ENCODE results near the gene GTF3C5. TPM values are rescaled to one million over a fixed set of nuclear protein-coding genes. Genes with fewer than 3 reads are reported as not detected.

Gene GTF3C5
- polyA plus RNA-seq, 1 experiment, result 47.7 TPM

- no peak for TF ChIP-seq CTCF (IDR thresholded peaks at IDR 0.05; ENCODE audit: insufficient read depth, low read depth, low read length)
- Histone ChIP-seq H3K36me3 (ENCODE audit: control insufficient read depth, insufficient read depth, low read length) (peaks cover 46% of the 10 kb centered on the region), H3K27me3 (ENCODE audit: control insufficient read depth, insufficient read depth, low read length) (no peaks in the 10 kb centered on the region), H3K4me3 (ENCODE audit: low read depth, low read length) (no peak overlapping the region)
- DNase-seq (ENCODE audit: low read depth), result no peak
- ChIA-PET CTCF (interaction anchor here (1.3 to 25.9 kb wide), 2 partner anchors 9 to 43 kb away, joined by 6 to 505 read pairs; no protein-coding TSS in a partner anchor), POLR2A (no interaction called here)
Measured at GRCh38 chr9:133105461-133105770, 74.6 kb downstream of the GTF3C5 start.

GRCh38 chr9:133106511-133107244 is 75.9 kb downstream of the GTF3C5 start:
- Histone ChIP-seq H3K36me3 (ENCODE audit: control insufficient read depth, insufficient read depth, low read length) (peaks cover 39% of the 10 kb centered on the region), H3K4me3 (ENCODE audit: low read depth, low read length) (no peak overlapping the region), H3K27me3 (ENCODE audit: control insufficient read depth, insufficient read depth, low read length) (no peaks in the 10 kb centered on the region)
- ChIA-PET CTCF (interaction anchor here (1.1 to 25.9 kb wide), 2 partner anchors 41 to 51 kb away, joined by 3 to 505 read pairs; no protein-coding TSS in a partner anchor), POLR2A (no interaction called here)
- no peak for TF ChIP-seq CTCF (IDR thresholded peaks at IDR 0.05; ENCODE audit: insufficient read depth, low read depth, low read length)
- DNase-seq (ENCODE audit: low read depth), result no peak

GRCh38 chr9:133107245-133107722 is 76.5 kb downstream of the GTF3C5 start:
- peaks cover 33% of the 10 kb centered on the region for H3K36me3 ChIP-seq (ENCODE audit: control insufficient read depth, insufficient read depth, low read length)
- H3K4me3 ChIP-seq (ENCODE audit: low read depth, low read length), result no peak overlapping the region
- ChIA-PET CTCF (interaction anchor here (1.0 to 25.9 kb wide), 4 partner anchors 12 to 67 kb away, joined by 3 to 505 read pairs (median 4); no protein-coding TSS in a partner anchor), POLR2A (no interaction called here)
- no peaks in the 10 kb centered on the region for H3K27me3 ChIP-seq (ENCODE audit: control insufficient read depth, insufficient read depth, low read length)
- no peak for DNase-seq (ENCODE audit: low read depth)
- TF ChIP-seq CTCF (IDR thresholded peaks at IDR 0.05; ENCODE audit: insufficient read depth, low read depth, low read length), result no peak

Small RNA genes lying within 50 kb of the gene (small RNA-seq; reads per million reads assigned to genes)
- gene MIR6877 (ENCODE audit: insufficient read length, low read depth, low replicate concordance), result 2.3 reads per million, percentile 19 among the genes with 10 or more reads in this experiment

Other genes with a start within 250 kb of the GTF3C5 start
- gene AK8, start 152.7 kb upstream of the GTF3C5 start, polyA plus RNA-seq (2011; rRNA removed), result 0.29 and 0.53 TPM in 2 replicates
- gene SPACA9, start 152.1 kb upstream of the GTF3C5 start, polyA plus RNA-seq (2011; rRNA removed), result 3.4 and 5.1 TPM in 2 replicates
- 45.2 and 45.6 TPM in 2 replicates for gene TSC1, start 86.4 kb upstream of the GTF3C5 start, polyA plus RNA-seq (2011; rRNA removed)
- gene GFI1B, start 52.3 kb upstream of the GTF3C5 start, polyA plus RNA-seq (2011; rRNA removed), result 0.16 TPM in 1 of 2 replicates, not detected in the other
- gene CEL, start 31.0 kb downstream of the GTF3C5 start, polyA plus RNA-seq (2011; rRNA removed), result 0.26 and 0.49 TPM in 2 replicates
- 18.0 and 25.1 TPM in 2 replicates for gene RALGDS, start 90.2 kb downstream of the GTF3C5 start, polyA plus RNA-seq (2011; rRNA removed)
- gene GBGT1, start 132.9 kb downstream of the GTF3C5 start, polyA plus RNA-seq (2011; rRNA removed), result 5.0 and 10.3 TPM in 2 replicates
- not detected in 2 replicates for gene OBP2B, start 178.3 kb downstream of the GTF3C5 start, polyA plus RNA-seq (2011; rRNA removed)
- not detected in 2 replicates for gene ABO, start 244.2 kb downstream of the GTF3C5 start, polyA plus RNA-seq (2011; rRNA removed)

Measured in BJ (cell line).